ENCODE results near the gene KTN1. TPM values are rescaled to one million over a fixed set of nuclear protein-coding genes. Genes with fewer than 3 reads are reported as not detected.

Gene KTN1
- total RNA-seq, 6 donors from 2014 or later: 69.1 to 215 (median 116) TPM

DNA sequence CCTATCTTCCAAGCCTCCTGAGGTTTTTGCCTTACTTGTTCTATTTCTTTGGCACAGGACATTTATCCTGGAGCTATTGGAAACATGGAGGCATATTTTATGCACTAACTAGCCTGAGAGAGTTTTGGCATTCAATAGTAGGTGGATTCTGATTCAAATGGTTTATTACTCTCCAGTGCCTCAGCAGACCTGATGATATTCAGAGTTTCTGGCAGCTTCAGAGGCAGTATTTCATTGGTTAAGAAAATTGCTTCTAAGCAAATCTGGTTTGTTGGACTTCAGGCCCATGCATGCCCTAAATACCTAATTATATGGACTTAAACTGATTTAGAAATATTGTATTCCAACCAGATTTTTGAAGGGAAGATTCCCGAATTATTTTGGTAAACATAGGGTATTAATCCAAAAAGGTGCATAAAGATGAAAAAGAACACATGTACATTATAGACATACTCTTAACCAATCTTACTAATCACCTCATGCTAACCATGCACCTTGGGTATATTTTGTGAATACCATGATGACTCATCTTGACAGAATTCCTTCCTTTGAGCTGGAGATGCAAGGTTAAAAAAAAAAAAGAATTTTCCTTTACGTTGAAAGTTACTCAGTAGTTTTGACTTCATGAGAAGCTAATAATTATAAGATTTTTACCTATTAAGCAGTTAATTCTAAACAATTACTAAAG lies 44.3 kb upstream of the KTN1 start:
- no peak overlapping the region for H3K4me3 ChIP-seq
- no peak for DNase-seq

DNA sequence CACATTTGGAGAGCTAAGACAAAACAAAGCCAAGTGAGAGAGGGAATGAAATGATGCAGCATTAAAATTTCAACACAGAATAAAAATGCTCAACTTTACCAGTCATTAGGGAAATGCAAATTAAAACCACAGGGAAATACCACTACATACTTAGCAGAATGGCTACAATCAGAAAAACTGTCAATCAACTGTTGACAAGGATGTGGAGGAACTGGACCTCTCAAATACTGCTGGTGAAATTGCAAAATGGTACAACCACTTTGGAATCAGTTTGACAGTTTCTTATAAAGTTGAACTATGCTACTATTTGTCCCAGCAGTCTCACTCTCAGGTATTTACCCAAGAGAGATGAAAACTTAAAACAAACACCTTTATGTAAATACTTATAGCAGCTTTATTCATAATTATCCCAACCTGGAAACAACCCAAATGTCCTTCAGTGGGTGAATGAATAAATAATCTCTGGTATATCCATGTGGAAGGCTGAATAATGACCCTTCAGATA lies 43.8 kb upstream of the KTN1 start:
- H3K36me3 ChIP-seq: no peaks in the 10 kb centered on the region
- DNase-seq (no peak), ATAC-seq (ENCODE audit: low FRiP score in 2 of 2) (no peak)
- no peak overlapping the region for H3K27ac ChIP-seq
- no peak overlapping the region for H3K4me3 ChIP-seq
- H3K9me3 ChIP-seq: peaks cover 0 to 4% (median 0%) of the 10 kb centered on the region in 4 donors
- no peaks in the 10 kb centered on the region for H3K4me1 ChIP-seq
- TF ChIP-seq POLR2A (IDR thresholded peaks at IDR 0.05): no peak
- no peak for TF ChIP-seq EP300 (IDR thresholded peaks at IDR 0.05)
- TF ChIP-seq, protein P1, sequence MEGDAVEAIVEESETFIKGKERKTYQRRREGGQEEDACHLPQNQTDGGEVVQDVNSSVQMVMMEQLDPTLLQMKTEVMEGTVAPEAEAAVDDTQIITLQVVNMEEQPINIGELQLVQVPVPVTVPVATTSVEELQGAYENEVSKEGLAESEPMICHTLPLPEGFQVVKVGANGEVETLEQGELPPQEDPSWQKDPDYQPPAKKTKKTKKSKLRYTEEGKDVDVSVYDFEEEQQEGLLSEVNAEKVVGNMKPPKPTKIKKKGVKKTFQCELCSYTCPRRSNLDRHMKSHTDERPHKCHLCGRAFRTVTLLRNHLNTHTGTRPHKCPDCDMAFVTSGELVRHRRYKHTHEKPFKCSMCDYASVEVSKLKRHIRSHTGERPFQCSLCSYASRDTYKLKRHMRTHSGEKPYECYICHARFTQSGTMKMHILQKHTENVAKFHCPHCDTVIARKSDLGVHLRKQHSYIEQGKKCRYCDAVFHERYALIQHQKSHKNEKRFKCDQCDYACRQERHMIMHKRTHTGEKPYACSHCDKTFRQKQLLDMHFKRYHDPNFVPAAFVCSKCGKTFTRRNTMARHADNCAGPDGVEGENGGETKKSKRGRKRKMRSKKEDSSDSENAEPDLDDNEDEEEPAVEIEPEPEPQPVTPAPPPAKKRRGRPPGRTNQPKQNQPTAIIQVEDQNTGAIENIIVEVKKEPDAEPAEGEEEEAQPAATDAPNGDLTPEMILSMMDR (IDR thresholded peaks at IDR 0.05): no peak
- no peak for TF ChIP-seq POLR2AphosphoS5 (IDR thresholded peaks at IDR 0.05)
- no peaks in the 10 kb centered on the region for H3K27me3 ChIP-seq

More for the DNA sequence above, 44.3 kb upstream of the KTN1 start:
- Histone ChIP-seq H3K9me3 (peaks cover 0 to 4% (median 0%) of the 10 kb centered on the region in 4 donors), H3K36me3 (no peaks in the 10 kb centered on the region), H3K27me3 (no peaks in the 10 kb centered on the region), H3K27ac (no peak overlapping the region), H3K4me1 (no peaks in the 10 kb centered on the region)
- ATAC-seq (ENCODE audit: low FRiP score in 2 of 2): no peak
- TF ChIP-seq POLR2AphosphoS5 (IDR thresholded peaks at IDR 0.05): no peak
- TF ChIP-seq, protein P1 (IDR thresholded peaks at IDR 0.05): no peak
- 77 to 80% methylated on average over 2 of the region's 2 CpGs for WGBS, 2 donors

DNA sequence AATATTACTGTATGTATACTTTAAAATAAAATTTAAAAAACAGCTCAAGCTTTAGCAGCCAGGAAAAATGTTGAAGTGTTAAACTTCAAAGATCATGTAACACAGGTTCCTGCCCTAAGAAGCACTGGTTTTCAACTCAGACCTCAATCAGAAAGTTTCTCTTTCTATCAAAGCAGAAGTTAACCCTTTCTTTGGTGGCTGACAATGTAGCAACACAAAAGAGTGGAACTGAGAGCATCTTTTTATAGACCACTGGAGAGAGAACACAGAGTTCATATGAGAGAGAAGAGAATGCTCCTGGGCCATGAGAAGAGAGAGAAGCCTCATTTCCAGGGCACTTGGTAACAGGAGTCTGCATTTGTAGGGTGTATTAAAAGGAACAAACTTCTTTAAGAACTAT lies 42.2 kb upstream of the KTN1 start:
- Histone ChIP-seq H3K4me3 (no peak overlapping the region), H3K36me3 (no peaks in the 10 kb centered on the region), H3K27me3 (no peaks in the 10 kb centered on the region), H3K4me1 (no peaks in the 10 kb centered on the region), H3K27ac (no peak overlapping the region), H3K9me3 (peaks cover 0 to 4% (median 0%) of the 10 kb centered on the region in 4 donors)
- TF ChIP-seq POLR2AphosphoS5 (IDR thresholded peaks at IDR 0.05) (no peak), EP300 (IDR thresholded peaks at IDR 0.05) (no peak), POLR2A (IDR thresholded peaks at IDR 0.05) (no peak)
- TF ChIP-seq, protein P1 (IDR thresholded peaks at IDR 0.05): no peak
- DNase-seq: no peak
- ATAC-seq (ENCODE audit: low FRiP score in 2 of 2): no peak

DNA sequence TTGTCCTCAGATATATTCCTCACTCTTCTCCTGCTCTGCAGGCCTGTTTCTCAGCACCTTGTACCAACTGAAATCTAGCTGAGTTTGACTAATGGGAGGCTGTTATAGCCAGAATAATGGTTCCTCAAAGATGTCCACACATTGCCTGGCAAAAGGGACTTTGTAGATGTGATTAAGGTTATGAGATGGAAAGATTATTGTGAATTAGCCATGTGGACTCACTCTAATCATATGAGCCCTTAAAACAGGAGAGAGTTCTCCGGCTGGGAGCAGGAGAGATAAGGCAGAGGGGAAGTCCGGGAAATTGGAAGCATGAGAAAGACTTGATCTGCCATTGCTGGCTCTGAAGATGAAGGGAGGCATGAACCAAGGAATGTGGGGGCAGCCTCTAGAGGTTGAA lies 40.0 kb upstream of the KTN1 start:
- H3K4me1 ChIP-seq: no peaks in the 10 kb centered on the region
- H3K27me3 ChIP-seq: no peaks in the 10 kb centered on the region
- H3K27ac ChIP-seq: no peak overlapping the region
- peaks cover 0 to 4% (median 0%) of the 10 kb centered on the region in 4 donors for H3K9me3 ChIP-seq
- no peak overlapping the region for H3K4me3 ChIP-seq
- WGBS, 2 donors: 86 to 89% methylated on average over 2 of the region's 2 CpGs
- no peak for DNase-seq
- H3K36me3 ChIP-seq: no peaks in the 10 kb centered on the region
- no peak for ATAC-seq (ENCODE audit: low FRiP score in 2 of 2)
- TF ChIP-seq POLR2A (IDR thresholded peaks at IDR 0.05) (no peak), POLR2AphosphoS5 (IDR thresholded peaks at IDR 0.05) (no peak), EP300 (IDR thresholded peaks at IDR 0.05) (no peak)
- TF ChIP-seq, protein P1 (IDR thresholded peaks at IDR 0.05): no peak
